T47D (cell line): ENCODE results near the gene PHETA1.
"Not testable (repeated sequence)": the region's sequence is repeated elsewhere in the genome, so short reads cannot be mapped to it uniquely, and the experiment has no call there.

Experiments used
- DNase-seq, 2 experiments: peaks; one replicate each; pipeline versions ENCODE4 v3.0.0 to v3.0.0-alpha.2; 2011 to 2012; ENCODE audit warnings: low read depth in 1 of 2, low spot score in 1 of 2
- JUND ChIP-seq: IDR thresholded peaks from 2 replicates; pipeline ENCODE4 v1.6.1; 2012; ENCODE audit warnings: low read depth
- in situ Hi-C: cut with HindIII; loops from 2 replicates; pipeline ENCODE4 v1.10.0; 2016; ENCODE audit warnings: low sequenced_read_pairs, low pct_unique_long_range_greater_than_20kb

The PHETA1 gene

DNA sequence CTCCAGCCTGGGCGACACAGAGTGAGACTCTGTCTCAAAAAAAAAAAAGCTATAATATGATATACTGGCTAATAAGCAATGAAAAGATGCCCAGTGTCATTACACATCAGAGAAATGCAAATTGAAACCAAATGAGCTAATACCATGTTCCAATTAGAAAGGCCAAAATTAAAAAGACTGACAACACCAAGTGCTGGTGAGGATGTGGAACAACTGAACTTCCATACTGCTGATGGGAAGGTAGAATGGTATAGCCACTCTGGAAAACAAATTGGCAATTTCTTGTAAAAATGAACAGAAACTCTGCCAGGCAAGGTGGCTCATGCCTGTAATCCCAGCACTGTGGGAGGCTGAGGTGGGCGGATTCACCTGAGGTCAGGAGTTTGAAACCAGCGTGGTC is 8.5 kb upstream of the PHETA1 start:
- DNase-seq, result no peak
- in situ Hi-C loops, result no loop called here
- TF ChIP-seq JUND, result no peak

DNA sequence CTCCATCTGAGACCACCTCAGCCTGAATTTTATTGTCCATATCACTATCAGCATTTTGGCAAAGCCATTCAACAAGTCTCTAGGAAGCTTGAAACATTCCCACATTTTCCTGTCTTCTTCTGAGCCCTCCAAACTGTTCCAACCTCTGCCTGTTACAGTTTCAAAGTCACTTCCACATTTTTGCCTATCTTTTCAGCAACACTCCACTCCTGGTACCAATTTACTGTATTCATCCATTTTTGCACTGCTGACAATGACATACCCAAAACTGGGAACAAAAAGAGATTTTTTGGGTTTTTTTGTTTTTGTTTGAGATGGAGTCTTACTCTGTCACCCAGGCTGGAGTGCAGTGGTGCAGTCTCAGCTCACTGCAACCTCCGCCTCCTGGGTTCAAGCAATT is 4.3 kb upstream of the PHETA1 start:
- in situ Hi-C loops, DNase-seq: not testable (repeated sequence)

DNA sequence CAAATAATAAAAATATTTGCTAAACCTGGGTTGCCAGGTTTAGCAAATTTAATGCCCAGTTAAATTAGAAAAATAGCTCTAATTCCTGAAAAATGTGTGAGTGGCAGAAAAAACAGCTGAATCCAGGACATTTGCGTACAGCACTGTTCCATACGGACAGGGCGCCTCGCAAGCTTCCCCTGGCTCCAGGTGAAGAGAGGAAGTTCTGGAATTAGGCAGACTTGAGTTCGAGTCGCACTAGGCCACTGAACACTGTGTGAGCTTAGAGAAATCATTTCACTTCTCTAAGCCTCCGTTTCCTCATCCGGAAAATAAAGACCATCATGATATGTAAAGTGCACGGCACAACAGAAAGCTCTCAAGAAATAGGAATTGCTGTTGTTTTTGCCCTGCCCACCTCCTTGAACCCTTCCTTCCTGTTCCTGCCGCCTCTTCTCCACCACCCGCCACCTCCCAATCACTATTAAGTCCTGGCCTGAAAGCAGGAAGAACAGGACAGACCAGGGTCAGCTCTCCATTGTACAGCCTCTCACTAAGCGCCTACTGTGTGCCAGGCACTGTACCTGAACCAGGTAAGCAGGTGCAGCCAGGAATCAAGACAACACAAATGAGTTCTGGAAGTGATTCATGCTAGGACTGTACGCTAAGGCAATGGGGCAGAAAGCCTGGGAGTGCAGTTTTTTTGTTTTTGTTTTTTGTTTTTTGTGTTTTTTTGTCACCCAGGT is 763 bp upstream of the PHETA1 start:
- peak in 1 of 2 experiments; percentile 76 for DNase-seq
- TF ChIP-seq JUND, result no peak
- in situ Hi-C loops, result no loop called here

DNA sequence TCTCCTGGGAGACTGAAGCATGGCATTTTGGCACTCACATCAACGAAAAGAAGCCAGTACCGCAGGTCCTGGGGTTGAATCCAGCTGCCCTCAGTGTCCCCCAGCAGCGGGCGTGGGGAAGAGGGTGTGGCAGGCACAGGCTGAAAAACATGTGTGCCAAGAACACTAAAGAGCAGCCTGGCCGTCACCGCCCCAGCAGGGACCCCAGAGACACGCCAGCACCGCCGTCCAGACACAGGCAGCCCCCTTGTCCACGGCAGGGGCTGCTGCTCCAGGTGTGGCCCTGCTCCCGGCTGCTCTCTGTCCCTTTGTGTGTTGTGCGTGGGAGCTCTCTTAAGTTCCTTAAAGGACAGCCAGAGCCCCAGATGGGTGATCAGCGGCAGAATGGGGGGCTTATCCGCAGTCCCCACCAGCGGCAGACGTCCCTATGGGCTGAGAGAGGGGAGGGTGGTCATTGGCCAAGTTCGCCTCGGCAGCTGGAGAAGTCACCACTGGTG is 556 bp downstream of the PHETA1 start:
- TF ChIP-seq JUND, result no peak
- in situ Hi-C loops, result no loop called here
- DNase-seq, result peak in 1 of 2 experiments; percentile 39

DNA sequence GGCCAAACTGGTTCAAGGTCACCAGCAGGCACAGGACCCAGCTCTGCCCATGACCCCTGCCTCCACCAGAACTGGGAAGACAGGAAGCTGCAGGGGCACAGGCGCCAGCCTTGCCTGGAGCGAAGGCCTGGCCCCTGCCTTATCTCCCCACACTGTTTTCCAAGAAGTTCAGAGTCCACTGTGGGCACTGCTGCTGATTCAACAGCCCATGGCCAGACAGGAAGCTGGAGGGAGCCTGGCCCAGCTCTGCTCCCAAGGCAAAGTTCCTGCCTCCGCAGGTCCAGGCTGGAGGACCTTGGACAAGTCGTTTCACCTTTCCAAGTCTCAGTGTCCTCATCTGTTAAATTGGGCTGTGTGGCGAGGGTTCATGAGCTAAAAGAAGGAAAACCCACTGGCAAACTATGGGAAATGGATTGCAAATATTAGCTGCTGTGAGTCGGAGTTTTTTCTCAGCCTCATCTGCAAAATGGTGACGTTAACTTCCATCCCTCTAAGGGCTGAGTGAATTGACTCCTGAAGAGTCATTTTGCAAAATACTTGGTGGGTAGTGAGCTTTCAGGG is 1.2 kb downstream of the PHETA1 start:
- in situ Hi-C loops, result no loop called here
- no peak for DNase-seq
- TF ChIP-seq JUND, result no peak

DNA sequence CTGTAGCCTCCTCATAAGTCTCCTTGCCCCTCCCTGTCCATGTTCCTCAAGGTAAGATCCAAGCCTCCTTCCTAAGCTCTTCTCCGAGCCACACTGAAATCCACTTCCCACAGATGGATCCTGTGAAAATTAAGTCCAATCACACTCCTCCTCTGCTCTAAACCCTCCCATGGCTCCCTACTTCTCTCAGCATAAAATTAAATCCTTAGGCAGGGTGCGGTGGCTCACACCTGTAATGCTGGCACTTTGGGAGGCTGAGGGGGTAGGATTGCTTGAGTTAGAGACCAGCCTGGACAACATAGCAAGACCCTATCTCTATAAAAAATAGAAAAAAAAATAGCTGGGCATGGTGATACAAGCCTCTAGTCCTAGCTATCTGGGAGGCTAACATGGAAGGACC is 2.3 kb downstream of the PHETA1 start:
- in situ Hi-C loops, result no loop called here
- DNase-seq, result no peak
- TF ChIP-seq JUND, result no peak

DNA sequence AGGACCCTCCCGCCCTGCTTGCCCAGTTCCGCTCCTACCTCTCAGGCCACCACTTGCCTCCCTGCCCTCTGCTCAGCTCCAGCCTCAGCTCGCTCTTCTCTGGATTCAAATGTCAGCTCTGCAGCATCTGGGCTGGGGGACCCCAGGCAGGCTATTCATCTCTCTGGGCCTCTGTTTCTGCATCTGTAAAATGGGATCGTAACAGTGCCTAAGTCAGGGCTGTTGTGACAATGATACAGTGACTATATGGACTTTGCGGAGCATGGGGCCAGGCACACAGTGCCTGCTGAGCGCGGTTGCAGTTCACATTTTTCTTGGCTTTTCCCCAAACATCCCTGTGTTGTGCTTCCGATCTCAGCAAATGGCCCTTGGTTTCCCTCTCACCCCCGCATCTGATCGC is 2.8 kb downstream of the PHETA1 start:
- in situ Hi-C loops, result no loop called here
- no peak for DNase-seq
- TF ChIP-seq JUND, result no peak

DNA sequence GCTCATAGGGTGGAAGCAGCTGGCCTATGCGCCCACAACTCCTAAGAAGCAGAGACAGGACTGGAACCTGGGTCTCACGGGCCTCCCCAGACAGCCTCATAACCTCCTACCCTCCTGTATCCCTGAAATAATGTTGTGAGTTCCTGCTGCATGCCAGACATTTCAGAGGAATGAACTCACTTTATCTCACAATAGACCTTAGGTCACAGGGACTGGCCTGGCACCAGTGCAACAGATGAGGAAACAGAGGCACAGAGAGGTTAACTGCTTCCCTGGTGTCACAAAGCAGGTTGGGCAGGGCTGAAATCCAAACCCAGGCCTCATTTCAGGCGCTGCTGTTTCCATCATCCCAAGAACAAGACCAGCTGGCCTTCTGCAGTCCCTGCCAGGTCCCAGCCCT is 5.3 kb downstream of the PHETA1 start:
- peak in 1 of 2 experiments; percentile 19 for DNase-seq
- in situ Hi-C loops, result no loop called here
- TF ChIP-seq JUND, result no peak

DNA sequence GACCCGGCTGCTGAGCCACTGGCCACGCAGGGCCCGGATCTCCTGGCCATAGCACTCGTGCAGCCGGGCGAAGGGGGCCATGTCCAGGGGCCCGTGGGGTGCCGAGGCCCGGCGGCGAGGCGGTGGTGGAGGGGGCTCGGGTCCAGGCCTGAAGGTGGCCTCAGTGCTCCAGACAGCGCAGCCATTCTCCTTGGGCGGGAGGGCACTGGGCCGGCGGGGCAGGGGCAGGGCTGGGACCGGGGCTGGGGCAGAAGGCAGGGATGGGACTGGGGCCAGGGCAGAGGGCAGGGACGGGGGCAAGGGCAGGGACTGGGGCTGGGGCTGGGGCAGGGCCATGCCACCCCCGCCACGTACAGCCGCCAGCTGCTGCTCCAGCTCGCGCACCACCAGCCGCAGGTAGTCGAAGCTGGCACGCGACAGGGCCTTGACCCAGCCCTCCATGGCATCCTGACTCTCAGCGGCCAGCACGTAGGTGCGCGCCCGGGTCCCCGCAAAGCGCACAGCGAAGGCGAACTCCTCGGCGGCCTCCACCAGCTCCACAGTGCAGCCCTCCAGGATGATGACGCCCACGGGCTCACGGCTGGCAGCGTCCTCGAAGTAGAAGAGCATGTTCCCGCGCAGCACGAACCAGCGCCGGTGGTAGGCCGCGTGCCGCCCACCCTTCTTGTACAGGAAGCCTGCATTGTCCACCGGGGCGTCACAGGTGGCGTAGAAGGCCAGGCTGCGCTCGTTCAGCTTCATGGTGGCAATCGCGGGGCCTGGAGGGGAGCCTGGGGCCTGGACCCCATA is 6.0 kb downstream of the PHETA1 start:
- in situ Hi-C loops, result no loop called here
- no peak for TF ChIP-seq JUND
- no peak for DNase-seq

DNA sequence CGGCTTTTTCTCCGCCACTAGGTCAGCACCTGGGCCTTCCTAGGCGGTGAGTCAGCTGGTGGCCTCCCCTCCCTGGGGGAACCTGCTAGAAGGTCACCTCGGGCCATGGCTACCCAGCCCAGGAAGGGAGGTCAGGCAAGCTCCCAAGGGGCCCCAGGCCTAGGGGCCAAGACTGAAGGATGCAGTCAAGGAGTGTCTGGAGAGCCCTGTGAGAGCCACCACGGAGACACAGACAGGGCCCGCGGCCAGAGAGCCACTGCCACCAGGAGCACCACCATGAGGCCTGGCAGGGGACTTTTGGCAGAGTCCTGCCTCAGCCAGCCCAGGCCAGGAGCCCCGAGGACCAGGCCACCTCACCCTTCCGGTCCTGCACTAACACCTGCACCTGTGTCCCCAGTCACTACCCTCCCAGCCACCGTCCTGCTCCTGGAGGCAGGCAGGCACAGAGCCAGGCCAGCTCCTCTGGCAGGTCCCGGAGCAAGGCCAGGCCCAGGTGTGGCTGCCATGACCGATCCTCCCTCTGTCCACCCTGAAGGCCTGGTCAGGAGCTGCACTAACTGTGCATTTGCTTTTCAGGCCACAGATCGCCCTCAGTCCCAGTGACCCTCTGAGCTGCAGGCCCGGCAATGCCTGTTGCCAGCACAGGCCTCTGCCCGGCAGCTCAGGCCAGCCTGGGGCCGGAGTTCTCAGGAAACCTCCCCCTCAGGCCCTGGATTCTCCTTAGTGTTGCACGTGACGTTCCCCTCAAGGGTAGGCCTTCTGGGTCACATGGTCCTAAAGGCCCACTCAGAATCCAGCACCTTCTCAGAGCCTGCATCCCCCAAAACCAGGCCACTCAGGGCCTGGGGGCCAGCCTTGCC is 6.9 kb downstream of the PHETA1 start:
- in situ Hi-C loops, result no loop called here
- no peak for TF ChIP-seq JUND
- no peak for DNase-seq

DNA sequence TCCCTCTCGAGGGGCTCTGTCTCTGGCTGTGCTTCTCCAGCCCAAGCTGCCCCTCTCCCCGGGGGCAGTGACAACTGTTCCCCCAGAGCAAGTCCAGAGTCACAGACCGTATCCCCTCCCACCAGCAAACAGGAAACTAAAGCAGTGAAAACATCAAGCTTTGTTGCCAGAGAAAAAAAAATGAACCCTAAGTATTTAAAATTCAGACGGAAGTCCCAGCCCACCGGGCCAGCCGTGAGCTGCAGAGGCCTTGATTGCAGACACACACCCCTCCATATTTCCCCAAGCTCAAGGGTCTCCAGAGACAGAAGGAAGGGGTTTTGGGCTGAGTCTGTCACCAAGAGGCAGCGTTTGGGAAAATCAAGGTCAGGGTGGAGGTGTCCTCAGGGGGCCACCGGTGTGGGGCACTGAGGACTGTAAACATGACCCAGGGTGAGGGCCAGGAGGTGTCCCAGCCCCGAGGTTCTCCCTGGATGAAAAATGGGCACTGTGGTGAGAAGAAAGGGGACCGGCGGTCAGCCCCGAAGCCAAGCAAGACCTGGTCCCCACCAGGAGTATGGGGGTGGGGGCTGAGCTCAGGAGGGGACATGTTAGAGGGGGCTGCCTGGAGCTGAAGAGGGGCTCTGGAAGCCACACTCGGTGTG is 7.7 kb downstream of the PHETA1 start:
- in situ Hi-C loops, result no loop called here
- DNase-seq, result no peak
- TF ChIP-seq JUND, result no peak
